PC-9 (cell line): ENCODE measurements around the gene CACNA2D4. TPM values are rescaled to one million over a fixed set of nuclear protein-coding genes. Genes with fewer than 3 reads are reported as not detected.

ENCODE experiments used
- BruUV-seq: library from RNA; stranded (reverse); fragments of 400-500 nt; replicated peaks from 2 replicates; lab custom pipeline; 2021; lab: Mats Ljungman, UMichigan
- CTCF ChIA-PET: fragments of 300-600 bp; sonication (Branson Sonifier 250); formaldehyde crosslinking; loops from one replicate; lab custom pipeline; 2022; ENCODE audit warnings: antibody characterized with exemption; lab: Charles Lee
- POLR2A ChIA-PET: fragments of 300-600 bp; sonication (Branson Sonifier 250); formaldehyde crosslinking; loops from one replicate; lab custom pipeline; 2022; ENCODE audit warnings: antibody characterized with exemption; ENCODE audit not compliant: unreplicated experiment; lab: Charles Lee
- DNase-seq, 2 experiments: peaks; one replicate each; pipeline versions ENCODE4 v3.0.0 to v3.0.0-alpha.2; 2015 to 2022; ENCODE audit warnings: mixed read lengths in 1 of 2
- H2AFZ ChIP-seq: fragments of 200-600 bp; sonication (generic); 2 replicates; pipeline ENCODE4 v1.8.1; 2017; ENCODE audit warnings: antibody characterized with exemption
- H3F3A ChIP-seq: fragments of 200-600 bp; sonication (generic); 2 replicates; pipeline ENCODE4 v1.8.1; 2017; ENCODE audit warnings: antibody characterized with exemption, mild to moderate bottlenecking, low read depth; ENCODE audit not compliant: insufficient read depth
- H3K27ac ChIP-seq: fragments of 200-600 bp; sonication (generic); 2 replicates; pipeline ENCODE4 v1.6.1; 2016; ENCODE audit warnings: mixed run types
- H3K27me3 ChIP-seq: fragments of 200-600 bp; sonication (generic); 2 replicates; pipeline ENCODE4 v1.6.1; 2016; ENCODE audit warnings: low read depth, mixed run types; ENCODE audit not compliant: insufficient read depth
- H3K36me3 ChIP-seq: fragments of 200-600 bp; sonication (generic); 2 replicates; pipeline ENCODE4 v1.6.1; 2016; ENCODE audit warnings: low read depth, mixed run types
- H3K4me1 ChIP-seq: fragments of 200-600 bp; sonication (generic); replicated peaks from 2 replicates; pipeline ENCODE4 v1.6.1; 2016; ENCODE audit warnings: mixed run types; ENCODE audit not compliant: insufficient read depth
- H3K4me2 ChIP-seq: fragments of 200-600 bp; sonication (generic); 2 replicates; pipeline ENCODE4 v1.6.1; 2017; ENCODE audit warnings: mixed run types
- H3K4me3 ChIP-seq: fragments of 200-600 bp; sonication (generic); 2 replicates; pipeline ENCODE4 v1.6.1; 2016; ENCODE audit warnings: mixed run types
- H3K79me2 ChIP-seq: fragments of 200-600 bp; sonication (generic); 2 replicates; pipeline ENCODE4 v1.6.1; 2017; ENCODE audit warnings: low read depth, mixed run types
- H3K9me2 ChIP-seq: fragments of 200-600 bp; sonication (generic); 2 replicates; pipeline ENCODE4 v1.8.1; 2017; ENCODE audit warnings: mild to moderate bottlenecking; ENCODE audit not compliant: insufficient read depth
- H3K9me3 ChIP-seq: fragments of 200-600 bp; sonication (generic); 2 replicates; pipeline ENCODE4 v1.8.1; 2016; ENCODE audit warnings: low read depth; ENCODE audit not compliant: insufficient read depth
- H4K20me1 ChIP-seq: fragments of 200-600 bp; sonication (generic); 2 replicates; pipeline ENCODE4 v1.8.1; 2017; ENCODE audit not compliant: insufficient read depth
- EZH2 ChIP-seq: fragments of 200-600 bp; sonication (generic); IDR thresholded peaks from 2 replicates; pipeline ENCODE4 v1.8.0; 2017; ENCODE audit warnings: antibody characterized with exemption, low read depth
- intact Hi-C: fragments of 100-400 bp; cut with micrococcal nuclease; formaldehyde crosslinking; loops from one replicate; pipeline ENCODE4 v1.10.0; 2022; ENCODE audit not compliant: unreplicated experiment
- total RNA-seq: library from RNA; stranded (reverse); gene quantifications from 2 replicates; pipeline ENCODE4 v1.2.3, GENCODE V29; 2021
- TF ChIP-seq, protein P1 (sequence below): fragments of 200-600 bp; sonication (generic); conservative IDR thresholded peaks from 2 replicates; pipeline ENCODE4 v1.6.1; 2017; ENCODE audit warnings: mixed run types, antibody characterized with exemption, mild to moderate bottlenecking, moderate library complexity

CACNA2D4 gene
- total RNA-seq, 1 experiment from 2014 or later, result not detected

DNA sequence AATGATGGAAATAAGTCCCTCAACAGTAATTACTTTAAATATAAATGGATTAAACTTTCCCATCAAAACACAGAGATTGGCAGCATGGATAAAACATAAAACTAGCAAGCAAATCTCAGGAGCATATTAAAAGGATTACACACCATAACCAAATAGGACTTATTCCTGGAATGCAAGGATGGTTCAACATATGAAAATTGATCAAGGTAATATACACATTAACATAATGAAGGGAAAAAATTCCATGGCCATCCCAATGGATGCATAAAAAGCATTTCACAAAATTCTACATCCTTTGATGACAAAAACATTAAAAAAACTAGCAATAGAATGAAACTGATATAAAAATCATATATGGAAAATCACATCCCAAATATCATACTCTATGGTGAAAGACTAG, 13.6 kb downstream of the CACNA2D4 start:
- H3K4me1 ChIP-seq, result no peaks in the 10 kb centered on the region
- H3K9me3 ChIP-seq, result no peaks in the 10 kb centered on the region; the same call in 1 of the 2 replicates
- H3K4me2 ChIP-seq, result no peak overlapping the region
- no peaks in the 10 kb centered on the region for H4K20me1 ChIP-seq
- H3K27ac ChIP-seq, result no peak overlapping the region
- no peaks in the 10 kb centered on the region for H3K36me3 ChIP-seq
- intact Hi-C loops, result no loop called here
- no peak overlapping the region for H3K4me3 ChIP-seq
- no TSS peak for BruUV-seq
- H2AFZ ChIP-seq, result no peak overlapping the region
- TF ChIP-seq, protein P1, sequence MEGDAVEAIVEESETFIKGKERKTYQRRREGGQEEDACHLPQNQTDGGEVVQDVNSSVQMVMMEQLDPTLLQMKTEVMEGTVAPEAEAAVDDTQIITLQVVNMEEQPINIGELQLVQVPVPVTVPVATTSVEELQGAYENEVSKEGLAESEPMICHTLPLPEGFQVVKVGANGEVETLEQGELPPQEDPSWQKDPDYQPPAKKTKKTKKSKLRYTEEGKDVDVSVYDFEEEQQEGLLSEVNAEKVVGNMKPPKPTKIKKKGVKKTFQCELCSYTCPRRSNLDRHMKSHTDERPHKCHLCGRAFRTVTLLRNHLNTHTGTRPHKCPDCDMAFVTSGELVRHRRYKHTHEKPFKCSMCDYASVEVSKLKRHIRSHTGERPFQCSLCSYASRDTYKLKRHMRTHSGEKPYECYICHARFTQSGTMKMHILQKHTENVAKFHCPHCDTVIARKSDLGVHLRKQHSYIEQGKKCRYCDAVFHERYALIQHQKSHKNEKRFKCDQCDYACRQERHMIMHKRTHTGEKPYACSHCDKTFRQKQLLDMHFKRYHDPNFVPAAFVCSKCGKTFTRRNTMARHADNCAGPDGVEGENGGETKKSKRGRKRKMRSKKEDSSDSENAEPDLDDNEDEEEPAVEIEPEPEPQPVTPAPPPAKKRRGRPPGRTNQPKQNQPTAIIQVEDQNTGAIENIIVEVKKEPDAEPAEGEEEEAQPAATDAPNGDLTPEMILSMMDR, result no peak
- TF ChIP-seq EZH2, result no peak
- no peaks in the 10 kb centered on the region for H3K79me2 ChIP-seq
- DNase-seq, result no peak
- H3K9me2 ChIP-seq, result no peaks in the 10 kb centered on the region
- no peaks in the 10 kb centered on the region for H3F3A ChIP-seq
- H3K27me3 ChIP-seq, result no peaks in the 10 kb centered on the region
- ChIA-PET CTCF (no interaction called here), POLR2A (no interaction called here)

DNA sequence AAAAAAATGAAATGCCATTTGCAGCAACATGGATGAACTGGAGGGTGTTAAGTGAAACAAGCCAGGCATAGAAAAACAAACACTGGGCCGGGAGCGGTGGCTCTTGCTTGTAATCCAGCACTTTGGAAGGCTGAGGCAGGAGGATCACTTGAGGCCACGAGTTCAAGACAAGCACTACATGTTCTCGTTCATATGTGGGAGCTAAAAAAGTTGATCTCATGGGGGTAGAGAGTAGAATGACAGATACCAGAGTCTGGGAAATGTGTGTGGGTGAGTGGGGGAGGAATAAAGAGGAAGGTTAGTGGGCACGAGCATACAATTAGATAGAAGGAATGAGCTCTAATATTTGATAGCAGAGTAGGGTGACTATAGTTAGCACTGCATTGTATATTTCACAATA, 21.5 kb downstream of the CACNA2D4 start:
- BruUV-seq, result no TSS peak
- no peaks in the 10 kb centered on the region for H3K9me2 ChIP-seq
- no peak overlapping the region for H2AFZ ChIP-seq
- no peaks in the 10 kb centered on the region for H3F3A ChIP-seq
- TF ChIP-seq EZH2, result no peak
- TF ChIP-seq, protein P1, result no peak
- ChIA-PET CTCF (no interaction called here), POLR2A (no interaction called here)
- no peaks in the 10 kb centered on the region for H4K20me1 ChIP-seq
- H3K79me2 ChIP-seq, result no peaks in the 10 kb centered on the region
- H3K4me3 ChIP-seq, result no peak overlapping the region
- H3K36me3 ChIP-seq, result no peaks in the 10 kb centered on the region
- intact Hi-C loops, result no loop called here
- 0 out of 2 replicates have a peak, but pooled peaks cover 13% of the 10 kb centered on the region for H3K9me3 ChIP-seq
- no peak overlapping the region for H3K27ac ChIP-seq
- no peaks in the 10 kb centered on the region for H3K4me1 ChIP-seq
- peaks cover 40% of the 10 kb centered on the region for H3K27me3 ChIP-seq
- H3K4me2 ChIP-seq, result no peak overlapping the region
- no peak for DNase-seq

DNA sequence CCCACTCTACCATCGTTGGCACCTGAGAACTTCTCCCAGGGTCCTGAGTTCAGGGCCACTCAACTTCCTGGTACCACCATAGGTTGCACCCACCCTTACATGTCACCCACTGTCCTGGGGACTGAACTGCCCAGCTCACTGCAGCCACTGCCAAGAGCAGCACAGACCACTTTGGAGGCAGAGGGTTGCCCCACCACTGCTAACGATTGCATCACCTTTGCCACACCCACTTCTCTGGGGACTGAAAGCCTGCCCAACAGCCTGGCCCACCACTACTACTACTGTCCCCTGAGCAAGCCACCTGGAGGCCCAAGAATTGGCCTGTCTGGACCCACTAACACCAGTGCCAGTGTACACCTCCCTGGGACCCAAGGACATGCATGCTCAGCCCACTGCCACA, 27.6 kb downstream of the CACNA2D4 start:
- POLR2A ChIA-PET, result no interaction called here
- Histone ChIP-seq H2AFZ (no peak overlapping the region), H3K79me2 (no peaks in the 10 kb centered on the region), H3K4me1 (no peaks in the 10 kb centered on the region), H3K9me3 (0 out of 2 replicates have a peak, but pooled peaks cover 9% of the 10 kb centered on the region), H3K27me3 (peaks cover 61% of the 10 kb centered on the region), H4K20me1 (no peaks in the 10 kb centered on the region), H3K9me2 (no peaks in the 10 kb centered on the region), H3K4me2 (no peak overlapping the region), H3F3A (no peaks in the 10 kb centered on the region), H3K36me3 (no peaks in the 10 kb centered on the region), H3K27ac (no peak overlapping the region), H3K4me3 (no peak overlapping the region)
- intact Hi-C loops, result no loop called here
- TF ChIP-seq, protein P1, result no peak
- no peak for TF ChIP-seq EZH2
- CTCF ChIA-PET, result no interaction called here
- BruUV-seq, result no TSS peak
- DNase-seq, result no peak
